ENCODE results near the gene SURF6. TPM values are rescaled to one million over a fixed set of nuclear protein-coding genes. Genes with fewer than 3 reads are reported as not detected.

Gene SURF6
- total RNA-seq, 3 donors from 2014 or later (not counting 1 experiment from before 2014, with no cell fraction given), result 13.8 to 23.5 (median 21.3) TPM

DNA sequence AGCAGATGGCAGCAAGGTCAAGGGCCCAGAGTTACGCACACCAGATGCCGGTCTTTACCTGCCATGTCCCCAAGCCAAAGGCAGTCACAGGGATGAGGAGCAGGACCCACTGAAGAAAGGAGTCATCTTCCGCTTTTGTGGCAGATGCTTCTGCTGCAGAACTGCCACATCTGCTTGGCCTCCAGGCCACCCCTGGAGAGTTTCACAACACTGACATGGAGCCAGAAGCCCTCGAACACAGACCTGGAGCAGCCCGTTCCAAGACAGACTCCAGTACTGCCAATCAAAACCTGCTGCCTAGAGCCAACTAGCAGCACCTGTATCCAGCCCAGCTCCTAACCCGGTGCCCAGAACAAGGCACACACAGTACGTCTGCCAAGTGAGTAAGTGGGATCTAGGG is 18.8 kb upstream of the SURF6 start:
- H3K27ac ChIP-seq (ENCODE audit: low read length), result no peak overlapping the region
- peak overlapping the region; percentile 35 for H3K4me3 Mint-ChIP-seq
- intact Hi-C loops (cut with micrococcal nuclease), result no loop called here
- H3K9me3 Mint-ChIP-seq, result no peaks in the 10 kb centered on the region
- H3K4me1 Mint-ChIP-seq, result peaks cover 26 to 36% of the 10 kb centered on the region in 2 donors
- WGBS (ENCODE audit: insufficient coverage), result 92% methylated on average over 7 of the region's 7 CpGs
- H3K9me3 ChIP-seq (ENCODE audit: control insufficient read depth, insufficient read depth, low read length), result no peaks in the 10 kb centered on the region
- no peaks in the 10 kb centered on the region for H3K27me3 Mint-ChIP-seq (ENCODE audit: low read depth in 2 of 2)
- peak overlapping the region in 1 of 2 donors; percentile 77 for H3K27ac Mint-ChIP-seq
- H3K4me3 ChIP-seq (ENCODE audit: low read length), result no peak overlapping the region
- DNase-seq (no peak), ATAC-seq (no peak)
- TF ChIP-seq, protein P1, sequence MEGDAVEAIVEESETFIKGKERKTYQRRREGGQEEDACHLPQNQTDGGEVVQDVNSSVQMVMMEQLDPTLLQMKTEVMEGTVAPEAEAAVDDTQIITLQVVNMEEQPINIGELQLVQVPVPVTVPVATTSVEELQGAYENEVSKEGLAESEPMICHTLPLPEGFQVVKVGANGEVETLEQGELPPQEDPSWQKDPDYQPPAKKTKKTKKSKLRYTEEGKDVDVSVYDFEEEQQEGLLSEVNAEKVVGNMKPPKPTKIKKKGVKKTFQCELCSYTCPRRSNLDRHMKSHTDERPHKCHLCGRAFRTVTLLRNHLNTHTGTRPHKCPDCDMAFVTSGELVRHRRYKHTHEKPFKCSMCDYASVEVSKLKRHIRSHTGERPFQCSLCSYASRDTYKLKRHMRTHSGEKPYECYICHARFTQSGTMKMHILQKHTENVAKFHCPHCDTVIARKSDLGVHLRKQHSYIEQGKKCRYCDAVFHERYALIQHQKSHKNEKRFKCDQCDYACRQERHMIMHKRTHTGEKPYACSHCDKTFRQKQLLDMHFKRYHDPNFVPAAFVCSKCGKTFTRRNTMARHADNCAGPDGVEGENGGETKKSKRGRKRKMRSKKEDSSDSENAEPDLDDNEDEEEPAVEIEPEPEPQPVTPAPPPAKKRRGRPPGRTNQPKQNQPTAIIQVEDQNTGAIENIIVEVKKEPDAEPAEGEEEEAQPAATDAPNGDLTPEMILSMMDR (IDR thresholded peaks at IDR 0.05), result no peak
- no peaks in the 10 kb centered on the region for H3K27me3 ChIP-seq (ENCODE audit: control insufficient read depth, insufficient read depth, low read length)
- H3K36me3 ChIP-seq (ENCODE audit: control insufficient read depth, insufficient read depth, low read length), result peaks cover 46% of the 10 kb centered on the region
- peaks cover 5% of the 10 kb centered on the region for H3K36me3 Mint-ChIP-seq
- H3K4me1 ChIP-seq (ENCODE audit: control insufficient read depth, insufficient read depth, low read length), result peaks cover 39% of the 10 kb centered on the region

DNA sequence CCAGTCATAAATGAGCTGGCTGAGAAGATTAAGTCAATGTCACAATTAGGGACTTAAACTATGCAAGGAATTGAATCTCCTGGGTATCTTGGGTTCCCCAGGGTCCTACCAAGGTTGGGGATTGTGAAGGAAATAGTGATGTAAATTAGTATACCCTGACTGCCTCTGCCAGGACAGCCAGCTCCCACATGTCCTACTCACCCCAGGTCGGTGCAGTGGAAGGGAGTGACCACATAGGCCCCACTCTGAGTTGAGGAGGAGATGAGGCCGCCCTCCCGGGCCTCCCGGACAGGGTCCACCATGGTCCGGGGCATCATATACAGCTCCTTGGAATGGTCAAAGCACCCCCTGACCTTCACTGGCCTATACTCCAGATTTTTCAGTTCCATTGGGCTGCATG is 17.6 kb upstream of the SURF6 start:
- no peaks in the 10 kb centered on the region for H3K27me3 Mint-ChIP-seq (ENCODE audit: low read depth in 2 of 2)
- H3K4me3 Mint-ChIP-seq, result no peak overlapping the region
- intact Hi-C loops (cut with micrococcal nuclease), result no loop called here

DNA sequence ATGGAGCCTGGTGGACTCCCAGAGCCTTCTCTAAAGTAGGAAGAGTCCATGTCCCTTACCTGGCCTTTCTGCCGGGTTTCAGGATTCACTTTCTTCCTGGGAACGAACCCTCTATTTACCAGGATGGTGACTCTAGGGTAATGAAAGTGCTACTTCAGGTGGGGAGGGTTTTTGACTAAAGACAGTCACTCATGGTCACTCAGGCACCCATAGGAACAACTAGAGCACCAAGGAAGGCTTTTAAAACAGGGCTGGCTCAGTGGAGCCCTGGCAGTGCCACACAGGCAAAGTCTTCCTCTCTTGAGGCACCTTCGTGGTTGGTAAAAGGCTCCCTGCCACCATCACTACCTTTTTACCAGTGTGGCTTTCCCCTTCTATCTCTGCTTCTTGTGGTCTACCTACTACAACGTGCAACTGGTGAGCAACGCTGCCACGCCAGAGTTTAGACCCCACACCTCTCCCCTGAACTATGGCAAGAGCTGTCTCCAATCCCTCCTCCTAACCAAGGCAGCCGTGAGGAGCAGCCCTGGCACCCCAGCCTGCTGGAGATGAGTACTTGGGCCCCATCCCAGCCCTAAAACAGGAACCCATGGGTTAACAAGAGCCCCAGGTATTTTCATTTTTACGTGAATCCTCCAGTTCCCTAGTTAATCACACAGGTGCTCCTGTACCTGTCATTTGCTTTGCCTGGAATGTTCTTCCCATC is 16.8 kb upstream of the SURF6 start:
- no peaks in the 10 kb centered on the region for H3K9me3 ChIP-seq (ENCODE audit: control insufficient read depth, insufficient read depth, low read length)
- no peaks in the 10 kb centered on the region for H3K27me3 ChIP-seq (ENCODE audit: control insufficient read depth, insufficient read depth, low read length)
- H3K36me3 ChIP-seq (ENCODE audit: control insufficient read depth, insufficient read depth, low read length), result peaks cover 50% of the 10 kb centered on the region
- Mint-ChIP-seq H3K36me3 (peaks cover 10% of the 10 kb centered on the region), H3K27me3 (ENCODE audit: low read depth in 2 of 2) (no peaks in the 10 kb centered on the region), H3K9me3 (no peaks in the 10 kb centered on the region), H3K4me1 (peaks cover 34 to 43% of the 10 kb centered on the region in 2 donors), H3K27ac (peak overlapping the region in 1 of 2 donors; percentile 64), H3K4me3 (no peak overlapping the region)
- intact Hi-C loops (cut with micrococcal nuclease), result no loop called here
- DNase-seq (no peak), ATAC-seq (no peak)
- WGBS (ENCODE audit: insufficient coverage), result 75% methylated on average over 8 of the region's 8 CpGs
- peaks cover 43% of the 10 kb centered on the region for H3K4me1 ChIP-seq (ENCODE audit: control insufficient read depth, insufficient read depth, low read length)
- H3K27ac ChIP-seq (ENCODE audit: low read length), result no peak overlapping the region
- no peak overlapping the region for H3K4me3 ChIP-seq (ENCODE audit: low read length)
- TF ChIP-seq, protein P1 (IDR thresholded peaks at IDR 0.05), result no peak

More for the DNA sequence above, 17.6 kb upstream of the SURF6 start:
- DNase-seq (no peak), ATAC-seq (no peak)
- H3K4me1 Mint-ChIP-seq, result peaks cover 33 to 43% of the 10 kb centered on the region in 2 donors
- H3K9me3 Mint-ChIP-seq, result no peaks in the 10 kb centered on the region
- H3K27ac Mint-ChIP-seq, result peak overlapping the region in 1 of 2 donors; percentile 64
- peaks cover 5% of the 10 kb centered on the region for H3K36me3 Mint-ChIP-seq
- Histone ChIP-seq H3K27me3 (ENCODE audit: control insufficient read depth, insufficient read depth, low read length) (no peaks in the 10 kb centered on the region), H3K4me1 (ENCODE audit: control insufficient read depth, insufficient read depth, low read length) (peaks cover 49% of the 10 kb centered on the region), H3K4me3 (ENCODE audit: low read length) (no peak overlapping the region), H3K36me3 (ENCODE audit: control insufficient read depth, insufficient read depth, low read length) (peaks cover 50% of the 10 kb centered on the region), H3K9me3 (ENCODE audit: control insufficient read depth, insufficient read depth, low read length) (no peaks in the 10 kb centered on the region), H3K27ac (ENCODE audit: low read length) (no peak overlapping the region)
- TF ChIP-seq, protein P1 (IDR thresholded peaks at IDR 0.05), result no peak
- 96% methylated on average over 5 of the region's 5 CpGs for WGBS (ENCODE audit: insufficient coverage)
